HG03097 (cell line): ENCODE results near the gene ABHD5.

ENCODE experiments used
- ATAC-seq: cut with Tn5 transposase; IDR thresholded peaks from one replicate; pipeline ENCODE4 v1.9.1; 2021; ENCODE audit not compliant: unreplicated experiment, low FRiP score

The ABHD5 gene

DNA sequence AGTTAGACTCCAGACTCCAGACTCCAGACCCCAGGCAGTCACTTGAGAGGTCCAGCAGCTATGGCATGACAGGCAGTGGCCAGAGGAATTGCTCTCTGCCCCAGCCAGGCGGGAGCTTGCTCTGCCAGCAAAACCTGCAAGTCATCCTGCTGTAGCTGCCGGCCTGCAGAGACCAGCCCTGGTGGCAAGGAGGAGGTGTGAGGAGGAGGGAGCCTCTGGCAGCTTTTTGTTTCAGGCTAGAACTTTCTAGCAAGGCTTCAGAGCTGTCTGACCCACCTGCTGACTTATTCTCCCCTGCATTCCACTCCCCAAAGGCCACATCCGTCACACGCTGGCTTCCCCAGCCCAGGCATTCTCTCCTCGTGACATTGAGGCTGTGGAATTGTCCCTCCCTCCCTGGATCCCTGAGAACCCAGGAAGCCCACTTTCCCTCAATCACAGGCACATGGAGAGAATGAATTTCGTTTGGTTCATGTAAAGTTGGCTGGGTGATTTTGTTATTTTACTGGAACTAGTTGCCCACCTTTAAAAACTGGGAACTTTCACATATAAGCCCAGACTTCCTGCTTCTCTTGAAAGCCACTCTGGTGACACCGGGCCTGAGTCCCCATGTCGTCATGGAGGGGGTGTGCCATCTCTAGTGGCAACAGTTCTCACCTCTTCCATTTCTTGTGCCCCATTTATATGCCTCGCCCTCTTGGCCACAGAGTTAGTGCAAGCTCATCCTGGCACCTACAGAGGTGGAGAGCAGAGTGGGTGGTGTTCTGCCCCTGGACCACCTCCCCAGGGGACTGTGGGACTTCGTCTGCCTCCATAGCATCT, 82.7 kb downstream of the ABHD5 start:
- no peak for ATAC-seq

GRCh38 chr3:43774799-43775198, 84.1 kb downstream of the ABHD5 start:
- no peak for ATAC-seq

- ATAC-seq = no peak
Measured at GRCh38 chr3:43776101-43776500, 85.4 kb downstream of the ABHD5 start.

- ATAC-seq = no peak
Measured at GRCh38 chr3:43779850-43780249, 89.1 kb downstream of the ABHD5 start.

DNA sequence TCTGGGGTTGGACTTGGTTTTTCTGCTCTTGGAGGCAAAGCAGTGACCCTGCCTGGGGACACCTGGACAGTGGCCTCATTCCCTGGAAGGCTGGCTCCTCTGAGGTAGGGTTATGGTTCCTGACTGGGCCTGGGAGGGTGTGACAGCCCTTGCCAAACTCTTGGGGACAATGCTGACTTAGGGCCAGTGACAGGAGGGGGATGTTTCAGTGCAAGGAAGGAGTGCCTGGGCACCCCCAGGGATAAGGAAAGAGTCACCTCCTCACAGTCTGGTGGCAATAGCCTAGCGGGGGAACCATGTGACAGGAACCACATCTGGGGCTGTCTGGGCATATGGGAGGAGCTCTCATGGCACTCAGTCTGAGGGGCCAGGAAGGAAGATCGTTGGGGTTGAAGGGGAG, 91.8 kb downstream of the ABHD5 start:
- ATAC-seq = no peak
